Endodermal cell (in vitro differentiated cells): ENCODE data around the gene GET3. TPM values are rescaled to one million over a fixed set of nuclear protein-coding genes. Genes with fewer than 3 reads are reported as not detected.
A peak's percentile ranks its signal among the peaks of the same experiment; 100 is the strongest.

ENCODE experiments used
- DNase-seq: peaks from one replicate; pipeline ENCODE4 v3.0.0-alpha.2; 2017
- H3K27ac ChIP-seq: 2 replicates; pipeline ENCODE4 v1.5.1; 2013; ENCODE audit warnings: mild to moderate bottlenecking, low read depth, low read length, moderate library complexity
- H3K27me3 ChIP-seq: 2 replicates; pipeline ENCODE4 v1.6.1; 2013; ENCODE audit warnings: mild to moderate bottlenecking, low read length, moderate library complexity; ENCODE audit not compliant: insufficient read depth, control insufficient read depth, poor library complexity, severe bottlenecking
- H3K36me3 ChIP-seq: 2 replicates; pipeline ENCODE4 v1.7.0; 2013; ENCODE audit warnings: mild to moderate bottlenecking, low read length, moderate library complexity; ENCODE audit not compliant: control insufficient read depth, insufficient read depth
- H3K4me1 ChIP-seq: one replicate; pipeline ENCODE4 v1.7.0; 2013; ENCODE audit warnings: low read length; ENCODE audit not compliant: control insufficient read depth, insufficient read depth
- H3K4me3 ChIP-seq: 2 replicates; pipeline ENCODE4 v1.5.1; 2013; ENCODE audit warnings: mild to moderate bottlenecking, low read length, moderate library complexity
- H3K9ac ChIP-seq: 2 replicates; pipeline ENCODE4 v1.6.1; 2013; ENCODE audit warnings: mild to moderate bottlenecking, low read length, moderate library complexity; ENCODE audit not compliant: poor library complexity, severe bottlenecking; ENCODE audit errors: extremely low read depth
- H3K9me3 ChIP-seq: 2 replicates; pipeline ENCODE4 v1.6.1; 2013; ENCODE audit warnings: mild to moderate bottlenecking, low read length, moderate library complexity; ENCODE audit not compliant: control insufficient read depth
- H3K27ac Mint-ChIP-seq: 2 replicates; pipeline ENCODE4 v1.8.0; 2020; ENCODE audit warnings: mixed read lengths
- H3K27me3 Mint-ChIP-seq: 2 replicates; pipeline ENCODE4 v1.8.0; 2021; ENCODE audit warnings: mild to moderate bottlenecking, mixed read lengths; ENCODE audit not compliant: insufficient read depth
- H3K36me3 Mint-ChIP-seq: 2 replicates; pipeline ENCODE4 v1.8.0; 2020; ENCODE audit warnings: low read depth, mixed read lengths
- H3K4me1 Mint-ChIP-seq: 2 replicates; pipeline ENCODE4 v1.8.0; 2020; ENCODE audit warnings: mixed read lengths
- H3K4me3 Mint-ChIP-seq: 2 replicates; pipeline ENCODE4 v1.8.0; 2020; ENCODE audit warnings: mild to moderate bottlenecking, moderate library complexity, mixed read lengths
- H3K9me3 Mint-ChIP-seq: 2 replicates; pipeline ENCODE4 v1.8.0; 2020; ENCODE audit warnings: mild to moderate bottlenecking, mixed read lengths
- WGBS, 2 experiments: methylation state at CpG; one replicate each; pipeline versions ENCODE4 v1.1.5 to v1.1.7; 2013; ENCODE audit warnings: missing lambda C conversion rate in 2 of 2, mixed read lengths in 1 of 2; ENCODE audit not compliant: insufficient coverage in 1 of 2, insufficient read length in 1 of 2; 5-methylcytosine and 5-hydroxymethylcytosine counted together
- total RNA-seq, 2 donors: library from RNA; stranded (reverse); fragmentation: NEBNext Ultra II Directional in 1 of 2; extraction: Animal tissue kit (Norgen Biotek cat#: 25700) in 1 of 2; gene quantifications; 2 replicates in 1 of 2; 3 replicates in 1 of 2; pipeline ENCODE4 v1.2.1, GENCODE V29; 2021
- TF ChIP-seq, protein P1 (sequence below): fragments of 200-600 bp; sonication (generic); conservative IDR thresholded peaks from 2 replicates; pipeline ENCODE4 v1.5.0; 2021; ENCODE audit warnings: antibody characterized with exemption, mild to moderate bottlenecking

GET3 gene
- total RNA-seq, 2 donors from 2014 or later: 97.8 to 102 TPM

DNA sequence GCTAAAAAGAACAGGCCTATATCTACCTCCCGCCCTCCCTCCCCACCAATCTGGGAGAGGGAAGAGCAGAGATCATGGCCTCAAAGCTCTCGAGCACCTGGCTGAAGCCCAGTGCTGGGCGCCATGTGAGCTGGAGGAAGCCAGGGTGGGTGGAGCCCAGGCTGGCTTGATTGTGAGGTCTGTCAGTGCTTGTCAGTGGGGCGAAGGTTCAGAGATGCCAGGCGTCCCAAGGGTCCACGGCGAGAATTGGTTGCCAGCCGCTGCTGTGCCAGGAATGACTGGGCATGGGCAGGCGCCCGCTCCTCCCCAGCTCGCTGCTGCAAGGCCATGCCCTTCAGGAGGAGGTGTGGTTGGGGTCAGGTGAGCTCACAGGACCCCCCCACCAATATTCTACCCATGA, 25.8 kb downstream of the GET3 start:
- TF ChIP-seq, protein P1, sequence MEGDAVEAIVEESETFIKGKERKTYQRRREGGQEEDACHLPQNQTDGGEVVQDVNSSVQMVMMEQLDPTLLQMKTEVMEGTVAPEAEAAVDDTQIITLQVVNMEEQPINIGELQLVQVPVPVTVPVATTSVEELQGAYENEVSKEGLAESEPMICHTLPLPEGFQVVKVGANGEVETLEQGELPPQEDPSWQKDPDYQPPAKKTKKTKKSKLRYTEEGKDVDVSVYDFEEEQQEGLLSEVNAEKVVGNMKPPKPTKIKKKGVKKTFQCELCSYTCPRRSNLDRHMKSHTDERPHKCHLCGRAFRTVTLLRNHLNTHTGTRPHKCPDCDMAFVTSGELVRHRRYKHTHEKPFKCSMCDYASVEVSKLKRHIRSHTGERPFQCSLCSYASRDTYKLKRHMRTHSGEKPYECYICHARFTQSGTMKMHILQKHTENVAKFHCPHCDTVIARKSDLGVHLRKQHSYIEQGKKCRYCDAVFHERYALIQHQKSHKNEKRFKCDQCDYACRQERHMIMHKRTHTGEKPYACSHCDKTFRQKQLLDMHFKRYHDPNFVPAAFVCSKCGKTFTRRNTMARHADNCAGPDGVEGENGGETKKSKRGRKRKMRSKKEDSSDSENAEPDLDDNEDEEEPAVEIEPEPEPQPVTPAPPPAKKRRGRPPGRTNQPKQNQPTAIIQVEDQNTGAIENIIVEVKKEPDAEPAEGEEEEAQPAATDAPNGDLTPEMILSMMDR: no peak
- peaks cover 53% of the 10 kb centered on the region for H3K36me3 Mint-ChIP-seq
- no peaks in the 10 kb centered on the region for H3K4me1 ChIP-seq
- no peak overlapping the region for H3K27ac Mint-ChIP-seq
- WGBS, 2 experiments: 94% methylated on average over 3 to 11 of the region's 11 CpGs
- H3K9me3 ChIP-seq: no peaks in the 10 kb centered on the region
- H3K27ac ChIP-seq: no peak overlapping the region
- no peak overlapping the region for H3K9ac ChIP-seq
- H3K9me3 Mint-ChIP-seq: peaks cover 8% of the 10 kb centered on the region
- no peak overlapping the region for H3K4me3 Mint-ChIP-seq
- no peak for DNase-seq
- H3K36me3 ChIP-seq: peaks cover 10% of the 10 kb centered on the region
- H3K27me3 ChIP-seq: no peaks in the 10 kb centered on the region
- peaks cover 8% of the 10 kb centered on the region for H3K4me1 Mint-ChIP-seq
- no peaks in the 10 kb centered on the region for H3K27me3 Mint-ChIP-seq
- no peak overlapping the region for H3K4me3 ChIP-seq

DNA sequence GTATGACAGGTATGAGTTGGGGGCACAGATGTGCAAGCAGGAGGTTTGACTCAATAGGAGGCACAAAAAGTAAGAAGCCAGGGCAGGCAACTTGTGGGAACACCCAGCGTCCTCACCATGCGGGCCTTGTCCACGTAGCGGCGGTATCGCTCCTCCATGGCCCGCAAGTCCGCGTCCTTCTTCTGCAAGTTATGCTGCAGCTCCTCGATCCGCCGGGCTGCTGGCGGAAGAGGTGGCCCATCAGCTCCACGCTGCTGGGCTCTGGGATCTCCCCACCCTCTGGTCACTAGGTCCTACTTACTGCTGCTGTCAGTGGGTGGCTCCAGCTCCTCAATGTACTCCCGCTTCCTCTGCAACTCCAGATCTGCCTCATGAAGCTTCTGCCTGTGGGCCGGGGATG, 27.4 kb downstream of the GET3 start:
- DNase-seq: no peak
- Histone ChIP-seq H3K4me1 (no peaks in the 10 kb centered on the region), H3K9me3 (no peaks in the 10 kb centered on the region), H3K9ac (no peak overlapping the region), H3K4me3 (no peak overlapping the region), H3K27ac (no peak overlapping the region), H3K36me3 (peaks cover 10% of the 10 kb centered on the region), H3K27me3 (no peaks in the 10 kb centered on the region)
- WGBS, 2 experiments: 94 to 98% methylated on average over 9 to 16 of the region's 16 CpGs
- H3K4me1 Mint-ChIP-seq: peaks cover 3% of the 10 kb centered on the region
- TF ChIP-seq, protein P1: no peak
- H3K9me3 Mint-ChIP-seq: peaks cover 8% of the 10 kb centered on the region
- H3K27ac Mint-ChIP-seq: no peak overlapping the region
- H3K4me3 Mint-ChIP-seq: no peak overlapping the region
- H3K27me3 Mint-ChIP-seq: no peaks in the 10 kb centered on the region
- peaks cover 58% of the 10 kb centered on the region for H3K36me3 Mint-ChIP-seq

DNA sequence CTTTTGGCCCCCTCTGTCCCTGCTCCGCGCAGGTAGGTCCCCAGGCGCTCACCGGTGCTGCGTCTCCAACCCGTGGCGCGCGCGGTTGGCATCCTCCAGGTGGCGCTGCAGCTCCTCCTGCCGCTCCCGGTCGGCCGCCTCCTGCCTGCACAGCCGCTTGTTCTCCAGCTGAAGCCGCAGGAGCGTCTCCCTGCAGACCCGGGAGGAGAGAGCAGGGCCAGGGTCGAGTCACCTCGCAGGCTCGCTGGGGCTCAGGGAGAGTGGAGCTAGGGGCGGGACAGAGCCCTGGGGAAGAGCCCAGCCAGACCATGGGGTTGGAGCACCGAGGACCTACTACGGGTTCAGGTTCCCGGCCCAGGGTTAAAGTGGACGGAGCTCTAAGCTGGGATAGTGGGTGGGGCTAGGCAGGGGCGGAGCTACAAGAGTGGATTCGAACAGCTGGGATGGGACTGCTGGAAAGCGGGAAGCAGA, 28.8 kb downstream of the GET3 start:
- Mint-ChIP-seq H3K4me1 (peaks cover 4% of the 10 kb centered on the region), H3K27ac (peak overlapping the region; percentile 84), H3K27me3 (no peaks in the 10 kb centered on the region), H3K36me3 (peaks cover 61% of the 10 kb centered on the region), H3K4me3 (peak overlapping the region; percentile 49), H3K9me3 (peaks cover 5% of the 10 kb centered on the region)
- Histone ChIP-seq H3K9ac (peak overlapping the region; percentile 38), H3K36me3 (peaks cover 10% of the 10 kb centered on the region), H3K27ac (no peak overlapping the region), H3K4me1 (no peaks in the 10 kb centered on the region), H3K4me3 (peak overlapping the region; percentile 82), H3K9me3 (no peaks in the 10 kb centered on the region), H3K27me3 (no peaks in the 10 kb centered on the region)
- 6 to 7% methylated on average over 19 to 30 of the region's 30 CpGs for WGBS, 2 experiments
- peak; percentile 95 for DNase-seq
- TF ChIP-seq, protein P1: peak; percentile 82
